ENCODE results near the gene C22orf15. TPM values are rescaled to one million over a fixed set of nuclear protein-coding genes. Genes with fewer than 3 reads are reported as not detected.
A peak's percentile ranks its signal among the peaks of the same experiment; 100 is the strongest.

The C22orf15 gene
- total RNA-seq, 2 experiments from 2014 or later = 0.77 to 2.8 TPM

- Mint-ChIP-seq H3K27me3 (no peaks in the 10 kb centered on the region), H3K36me3 (no peaks in the 10 kb centered on the region), H3K4me3 (no peak overlapping the region), H3K27ac (no peak overlapping the region), H3K9me3 (ENCODE audit: low read depth) (no peaks in the 10 kb centered on the region), H3K4me1 (peaks cover 7% of the 10 kb centered on the region)
- ATAC-seq = no peak
- CTCF ChIA-PET = interaction anchor here (1.1 kb wide), 1 partner anchor 11 kb away, joined by 3 read pairs; the partner anchor contains the start of gene CHCHD10
- DNase-seq = no peak
Measured at GRCh38 chr22:23779083-23779482, 16.3 kb downstream of the C22orf15 start.

DNA sequence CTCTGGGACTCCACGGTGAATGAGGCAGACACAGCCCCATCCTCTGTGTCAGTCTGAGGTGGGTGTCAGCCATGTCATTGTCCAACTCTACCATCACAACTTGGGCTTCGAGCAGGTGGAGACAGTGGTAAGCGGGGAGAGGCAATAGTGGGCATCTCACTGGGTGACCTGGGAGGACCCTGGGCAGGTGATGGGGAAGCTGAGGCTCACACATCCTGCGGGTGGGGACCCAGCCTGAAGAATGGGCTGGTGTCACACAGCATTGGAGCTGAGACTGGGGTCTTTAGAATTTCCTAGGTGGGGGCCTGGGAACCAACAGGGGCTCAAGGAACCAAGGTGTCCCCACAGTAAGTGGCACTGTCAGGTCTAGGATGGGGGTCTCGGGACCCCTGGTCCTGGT is 16.9 kb downstream of the C22orf15 start:
- Mint-ChIP-seq H3K4me1 (peaks cover 13% of the 10 kb centered on the region), H3K4me3 (no peak overlapping the region), H3K36me3 (no peaks in the 10 kb centered on the region), H3K27ac (no peak overlapping the region), H3K27me3 (no peaks in the 10 kb centered on the region), H3K9me3 (ENCODE audit: low read depth) (no peaks in the 10 kb centered on the region)
- CTCF ChIA-PET = no interaction called here
- DNase-seq = no peak
- ATAC-seq = no peak

- no peaks in the 10 kb centered on the region for H3K27me3 Mint-ChIP-seq
- CTCF ChIA-PET = interaction anchor here (1.2 kb wide), 1 partner anchor 12 kb away, joined by 3 read pairs; no protein-coding TSS in a partner anchor
- no peak overlapping the region for H3K4me3 Mint-ChIP-seq
- DNase-seq (no peak), ATAC-seq (no peak)
- no peaks in the 10 kb centered on the region for H3K36me3 Mint-ChIP-seq
- H3K27ac Mint-ChIP-seq = no peak overlapping the region
- H3K4me1 Mint-ChIP-seq = peaks cover 13% of the 10 kb centered on the region
- H3K9me3 Mint-ChIP-seq (ENCODE audit: low read depth) = no peaks in the 10 kb centered on the region
Measured at GRCh38 chr22:23780146-23780748, 17.5 kb downstream of the C22orf15 start.

- Mint-ChIP-seq H3K9me3 (ENCODE audit: low read depth) (no peaks in the 10 kb centered on the region), H3K36me3 (no peaks in the 10 kb centered on the region), H3K27me3 (no peaks in the 10 kb centered on the region), H3K4me1 (peaks cover 16% of the 10 kb centered on the region), H3K27ac (no peak overlapping the region), H3K4me3 (no peak overlapping the region)
- ATAC-seq (no peak), DNase-seq (no peak)
- CTCF ChIA-PET = interaction anchor here (1.2 kb wide), 1 partner anchor 12 kb away, joined by 3 read pairs; no protein-coding TSS in a partner anchor
Measured at GRCh38 chr22:23781065-23781464, 18.3 kb downstream of the C22orf15 start.

- DNase-seq (no peak), ATAC-seq (no peak)
- no peaks in the 10 kb centered on the region for H3K36me3 Mint-ChIP-seq
- H3K27ac Mint-ChIP-seq = no peak overlapping the region
- CTCF ChIA-PET = interaction anchor here (1.2 kb wide), 1 partner anchor 13 kb away, joined by 3 read pairs; no protein-coding TSS in a partner anchor
- no peaks in the 10 kb centered on the region for H3K9me3 Mint-ChIP-seq (ENCODE audit: low read depth)
- H3K27me3 Mint-ChIP-seq = no peaks in the 10 kb centered on the region
- H3K4me3 Mint-ChIP-seq = no peak overlapping the region
- peaks cover 22% of the 10 kb centered on the region for H3K4me1 Mint-ChIP-seq
Measured at GRCh38 chr22:23781511-23782183, 18.9 kb downstream of the C22orf15 start.

DNA sequence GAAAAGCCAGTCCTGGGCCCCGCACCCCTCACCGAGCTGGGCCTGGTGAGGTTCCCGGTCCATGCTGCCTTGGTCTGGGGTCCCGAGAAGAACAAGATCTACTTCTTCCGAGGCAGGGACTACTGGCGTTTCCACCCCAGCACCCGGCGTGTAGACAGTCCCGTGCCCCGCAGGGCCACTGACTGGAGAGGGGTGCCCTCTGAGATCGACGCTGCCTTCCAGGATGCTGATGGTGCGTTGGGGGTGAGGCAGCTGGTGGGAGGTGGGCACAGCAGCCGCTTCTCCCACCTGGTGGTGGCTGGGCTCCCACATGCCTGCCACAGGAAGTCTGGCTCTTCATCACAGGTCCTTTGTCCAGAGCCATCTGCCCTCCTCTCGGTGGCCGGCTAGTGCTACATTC is 19.5 kb downstream of the C22orf15 start:
- ATAC-seq = no peak
- CTCF ChIA-PET = no interaction called here
- Mint-ChIP-seq H3K27ac (no peak overlapping the region), H3K27me3 (no peaks in the 10 kb centered on the region), H3K36me3 (no peaks in the 10 kb centered on the region), H3K4me1 (peaks cover 22% of the 10 kb centered on the region), H3K4me3 (no peak overlapping the region), H3K9me3 (ENCODE audit: low read depth) (no peaks in the 10 kb centered on the region)
- no peak for DNase-seq

DNA sequence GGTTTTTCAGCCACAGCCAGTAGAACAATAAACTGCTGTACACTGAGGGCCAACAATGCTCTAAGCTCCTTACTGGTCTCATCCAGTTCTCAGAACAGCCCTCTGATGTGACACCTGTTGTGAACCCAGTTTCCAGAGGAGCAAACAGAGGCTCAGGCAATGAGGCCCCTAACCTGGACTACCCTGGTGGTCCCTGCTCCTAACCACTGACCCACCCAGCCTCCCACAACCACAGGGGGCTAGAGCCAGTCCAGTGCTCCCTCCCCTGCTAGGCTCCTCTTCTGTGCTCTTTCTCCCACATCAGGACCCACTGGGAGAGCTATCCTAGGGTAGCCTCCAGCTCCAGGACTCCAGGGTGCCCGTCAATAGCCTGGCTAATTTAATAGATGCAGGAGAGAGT is 19.9 kb downstream of the C22orf15 start:
- Mint-ChIP-seq H3K27ac (no peak overlapping the region), H3K36me3 (peaks cover 1% of the 10 kb centered on the region), H3K4me3 (no peak overlapping the region), H3K27me3 (no peaks in the 10 kb centered on the region), H3K9me3 (ENCODE audit: low read depth) (no peaks in the 10 kb centered on the region), H3K4me1 (peaks cover 25% of the 10 kb centered on the region)
- DNase-seq (no peak), ATAC-seq (no peak)
- CTCF ChIA-PET = no interaction called here

GRCh38 chr22:23783265-23784150 is 20.7 kb downstream of the C22orf15 start:
- CTCF ChIA-PET = interaction anchor here (0.9 to 1.0 kb wide), 2 partner anchors 12 to 66 kb away, joined by 3 read pairs; no protein-coding TSS in a partner anchor
- no peak overlapping the region for H3K4me3 Mint-ChIP-seq
- no peaks in the 10 kb centered on the region for H3K27me3 Mint-ChIP-seq
- DNase-seq (no peak), ATAC-seq (no peak)
- peaks cover 33% of the 10 kb centered on the region for H3K4me1 Mint-ChIP-seq
- H3K27ac Mint-ChIP-seq = peak overlapping the region; percentile 82
- H3K36me3 Mint-ChIP-seq = peaks cover 1% of the 10 kb centered on the region
- no peaks in the 10 kb centered on the region for H3K9me3 Mint-ChIP-seq (ENCODE audit: low read depth)

GRCh38 chr22:23784215-23784732 is 21.5 kb downstream of the C22orf15 start:
- H3K4me1 Mint-ChIP-seq = peaks cover 36% of the 10 kb centered on the region
- H3K4me3 Mint-ChIP-seq = no peak overlapping the region
- ATAC-seq (no peak), DNase-seq (peak; percentile 61)
- no peaks in the 10 kb centered on the region for H3K27me3 Mint-ChIP-seq
- H3K9me3 Mint-ChIP-seq (ENCODE audit: low read depth) = no peaks in the 10 kb centered on the region
- H3K27ac Mint-ChIP-seq = peak overlapping the region; percentile 82
- H3K36me3 Mint-ChIP-seq = peaks cover 3% of the 10 kb centered on the region
- CTCF ChIA-PET = interaction anchor here (0.9 to 1.0 kb wide), 2 partner anchors 13 to 65 kb away, joined by 3 read pairs; no protein-coding TSS in a partner anchor

DNA sequence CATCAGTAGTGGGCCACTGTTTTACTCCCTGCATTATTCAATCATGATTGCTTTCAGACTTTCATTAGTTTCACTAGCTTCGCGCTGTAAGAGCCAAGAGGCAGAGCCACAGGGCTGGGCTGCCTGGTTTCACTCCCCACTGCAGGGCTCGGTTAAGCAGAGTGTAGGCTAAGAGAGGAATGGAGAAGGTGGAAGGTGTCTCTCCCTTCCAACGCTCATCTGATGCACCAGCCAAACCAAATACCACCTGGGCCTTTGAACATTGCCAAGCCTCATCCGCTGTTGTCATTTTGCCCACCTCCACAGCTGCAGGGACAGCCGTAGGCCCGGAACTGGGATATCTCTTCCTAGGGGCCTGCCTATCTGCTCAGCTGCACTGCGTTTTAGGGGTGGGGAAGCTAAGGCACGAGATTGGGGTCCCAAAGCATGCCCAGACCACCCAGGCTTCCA is 23.5 kb downstream of the C22orf15 start:
- no peak for DNase-seq
- Mint-ChIP-seq H3K36me3 (peaks cover 3% of the 10 kb centered on the region), H3K27me3 (no peaks in the 10 kb centered on the region), H3K4me1 (peaks cover 44% of the 10 kb centered on the region), H3K4me3 (peak overlapping the region; percentile 94), H3K27ac (peak overlapping the region; percentile 87), H3K9me3 (ENCODE audit: low read depth) (no peaks in the 10 kb centered on the region)
- ATAC-seq = no peak
- CTCF ChIA-PET = interaction anchor here (0.6 to 2.4 kb wide), 3 partner anchors 19 to 71 kb away, joined by 3 to 9 read pairs (median 3); partner anchors contain the start of genes CHCHD10 and SLC2A11

- H3K4me1 Mint-ChIP-seq = peaks cover 47% of the 10 kb centered on the region
- peak; percentile 91 for DNase-seq
- H3K27ac Mint-ChIP-seq = peak within 1 kb of the TSS; percentile 87
- no peaks in the 10 kb centered on the region for H3K27me3 Mint-ChIP-seq
- peaks cover 6% of the 10 kb centered on the region for H3K36me3 Mint-ChIP-seq
- H3K9me3 Mint-ChIP-seq (ENCODE audit: low read depth) = no peaks in the 10 kb centered on the region
- H3K4me3 Mint-ChIP-seq = peak within 1 kb of the TSS; percentile 94
- ATAC-seq = peak; percentile 87
- CTCF ChIA-PET = interaction anchor here (1.2 to 2.4 kb wide), 4 partner anchors 16 to 70 kb away, joined by 3 to 9 read pairs (median 6); partner anchors contain the start of genes CHCHD10 and SLC2A11
Measured at GRCh38 chr22:23786752-23787599, 24.2 kb downstream of the C22orf15 start, which contains the start of gene SMARCB1. Gene SMARCB1, plus strand, starts transcription at chr22:23786966. Its CDS starts 204 bp downstream, at chr22:23787170.

DNA sequence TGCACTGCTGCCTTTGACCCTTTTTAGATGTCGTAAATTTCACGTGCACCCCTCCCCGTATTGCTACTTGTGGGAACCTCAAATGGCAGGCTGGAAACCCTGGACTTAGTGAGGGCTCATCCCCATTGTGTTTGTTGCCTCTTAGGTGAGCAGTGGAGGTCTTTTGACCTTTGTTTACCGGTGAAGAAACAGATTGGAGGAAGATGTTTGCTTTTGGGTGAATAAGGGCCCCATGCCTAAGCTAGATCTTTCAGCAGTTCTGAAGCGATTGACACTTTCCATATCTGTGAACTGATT is 24.8 kb downstream of the C22orf15 start:
- no peaks in the 10 kb centered on the region for H3K27me3 Mint-ChIP-seq
- CTCF ChIA-PET = interaction anchor here (0.7 to 2.7 kb wide), 8 partner anchors 13 to 62 kb away, joined by 3 to 9 read pairs (median 6); partner anchors contain the start of gene CHCHD10
- H3K4me3 Mint-ChIP-seq = peak overlapping the region; percentile 94
- no peaks in the 10 kb centered on the region for H3K9me3 Mint-ChIP-seq (ENCODE audit: low read depth)
- DNase-seq = no peak
- peak; percentile 22 for ATAC-seq
- H3K4me1 Mint-ChIP-seq = peaks cover 52% of the 10 kb centered on the region
- peaks cover 8% of the 10 kb centered on the region for H3K36me3 Mint-ChIP-seq
- H3K27ac Mint-ChIP-seq = peak overlapping the region; percentile 82

Measured in activated CD8-positive, alpha-beta memory T cell treated with anti-CD3 and anti-CD28 coated beads, Interleukin-2, amount 10 ng/mL, durations not matched to agents 7 days and 5 days (primary cell).